Calu3 (cell line): Measurements from ENCODE around the gene IRAK1. TPM values are rescaled to one million over a fixed set of nuclear protein-coding genes. Genes with fewer than 3 reads are reported as not detected.

Source experiments
- BruUV-seq: library from RNA; stranded (reverse); fragments of 400-500 nt; replicated peaks from 2 replicates; lab custom pipeline; 2021; lab: Mats Ljungman, UMichigan
- CTCF ChIA-PET: fragments of 300-600 bp; sonication (Branson Sonifier 250); formaldehyde crosslinking; loops from one replicate; lab custom pipeline; 2022; ENCODE audit warnings: antibody characterized with exemption; lab: Charles Lee
- DNase-seq: peaks from one replicate; pipeline ENCODE4 v3.0.0; 2022
- H3K27ac Mint-ChIP-seq: one replicate; pipeline ENCODE4 v1.8.0; 2022; ENCODE audit warnings: mixed read lengths; ENCODE audit not compliant: unreplicated experiment
- H3K27me3 Mint-ChIP-seq: one replicate; pipeline ENCODE4 v1.8.0; 2022; ENCODE audit warnings: mixed read lengths; ENCODE audit not compliant: unreplicated experiment
- H3K36me3 Mint-ChIP-seq: one replicate; pipeline ENCODE4 v1.8.0; 2022; ENCODE audit warnings: mild to moderate bottlenecking, moderate library complexity, mixed read lengths; ENCODE audit not compliant: insufficient read depth, unreplicated experiment
- H3K4me1 Mint-ChIP-seq: one replicate; pipeline ENCODE4 v1.8.0; 2022; ENCODE audit warnings: mild to moderate bottlenecking, low read depth, mixed read lengths; ENCODE audit not compliant: unreplicated experiment
- H3K4me3 Mint-ChIP-seq: one replicate; pipeline ENCODE4 v1.8.0; 2022; ENCODE audit warnings: mild to moderate bottlenecking, low read depth, moderate library complexity, mixed read lengths; ENCODE audit not compliant: unreplicated experiment
- H3K9me3 Mint-ChIP-seq: one replicate; pipeline ENCODE4 v1.8.0; 2022; ENCODE audit warnings: low read depth, mixed read lengths; ENCODE audit not compliant: unreplicated experiment
- intact Hi-C: fragments of 100-400 bp; cut with micrococcal nuclease; formaldehyde crosslinking; loops from one replicate; pipeline ENCODE4 v1.10.0; 2022; ENCODE audit not compliant: unreplicated experiment
- total RNA-seq: library from RNA; stranded (reverse); gene quantifications from 2 replicates; pipeline ENCODE4 v1.2.3, GENCODE V29; 2022
- TF ChIP-seq, protein P1 (sequence below): fragments of 200-600 bp; IDR thresholded peaks from one replicate; pipeline ENCODE4 v1.8.0; 2022; ENCODE audit warnings: antibody characterized with exemption; ENCODE audit not compliant: unreplicated experiment

IRAK1 gene
- total RNA-seq, 1 experiment from 2014 or later: 194 TPM

DNA sequence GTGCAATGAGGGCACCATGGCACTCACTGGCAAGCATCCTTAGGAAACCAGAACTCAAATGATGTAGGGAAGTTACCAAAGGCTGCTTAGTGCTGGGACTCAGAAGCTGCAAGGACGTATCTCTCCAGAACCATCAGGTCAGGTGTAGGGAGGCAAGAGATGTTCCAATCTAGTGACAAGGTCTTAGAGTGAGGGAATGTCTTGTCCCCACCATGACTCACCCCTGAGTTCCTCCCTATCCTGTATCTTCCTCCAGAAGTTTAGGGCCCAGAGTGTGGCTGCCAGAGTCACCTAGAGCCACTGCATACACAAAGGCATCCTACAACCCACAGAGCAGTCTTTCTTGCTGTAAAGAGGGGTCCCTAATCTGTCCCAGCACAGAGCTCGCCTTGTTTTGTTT lies 14.1 kb upstream of the IRAK1 start:
- DNase-seq: no peak
- H3K4me1 Mint-ChIP-seq: no peaks in the 10 kb centered on the region
- no TSS peak for BruUV-seq
- no peak overlapping the region for H3K27ac Mint-ChIP-seq
- H3K9me3 Mint-ChIP-seq: no peaks in the 10 kb centered on the region
- TF ChIP-seq, protein P1, sequence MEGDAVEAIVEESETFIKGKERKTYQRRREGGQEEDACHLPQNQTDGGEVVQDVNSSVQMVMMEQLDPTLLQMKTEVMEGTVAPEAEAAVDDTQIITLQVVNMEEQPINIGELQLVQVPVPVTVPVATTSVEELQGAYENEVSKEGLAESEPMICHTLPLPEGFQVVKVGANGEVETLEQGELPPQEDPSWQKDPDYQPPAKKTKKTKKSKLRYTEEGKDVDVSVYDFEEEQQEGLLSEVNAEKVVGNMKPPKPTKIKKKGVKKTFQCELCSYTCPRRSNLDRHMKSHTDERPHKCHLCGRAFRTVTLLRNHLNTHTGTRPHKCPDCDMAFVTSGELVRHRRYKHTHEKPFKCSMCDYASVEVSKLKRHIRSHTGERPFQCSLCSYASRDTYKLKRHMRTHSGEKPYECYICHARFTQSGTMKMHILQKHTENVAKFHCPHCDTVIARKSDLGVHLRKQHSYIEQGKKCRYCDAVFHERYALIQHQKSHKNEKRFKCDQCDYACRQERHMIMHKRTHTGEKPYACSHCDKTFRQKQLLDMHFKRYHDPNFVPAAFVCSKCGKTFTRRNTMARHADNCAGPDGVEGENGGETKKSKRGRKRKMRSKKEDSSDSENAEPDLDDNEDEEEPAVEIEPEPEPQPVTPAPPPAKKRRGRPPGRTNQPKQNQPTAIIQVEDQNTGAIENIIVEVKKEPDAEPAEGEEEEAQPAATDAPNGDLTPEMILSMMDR: no peak
- H3K36me3 Mint-ChIP-seq: peaks cover 39% of the 10 kb centered on the region
- CTCF ChIA-PET: no interaction called here
- no peaks in the 10 kb centered on the region for H3K27me3 Mint-ChIP-seq
- H3K4me3 Mint-ChIP-seq: no peak overlapping the region
- intact Hi-C loops: no loop called here

DNA sequence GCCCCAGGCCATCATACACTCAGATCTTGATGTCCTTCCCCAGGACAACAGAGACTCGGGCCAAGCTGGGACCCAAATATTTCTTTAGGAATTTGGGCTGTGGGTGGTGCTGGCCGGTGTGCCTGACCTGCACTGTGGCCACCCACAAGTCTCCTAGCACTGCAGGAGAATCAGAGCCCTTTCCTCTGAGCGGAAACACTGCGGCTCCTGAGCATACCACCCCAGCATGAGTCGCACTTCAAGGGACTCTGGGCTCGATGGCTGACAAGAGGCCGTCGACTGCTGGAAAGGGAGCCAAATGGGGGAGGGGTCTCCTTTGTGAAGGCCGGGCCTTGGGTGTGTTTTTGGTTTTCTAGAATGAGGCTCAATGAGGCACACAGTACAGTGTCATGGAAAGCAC lies 13.0 kb upstream of the IRAK1 start:
- CTCF ChIA-PET: no interaction called here
- Mint-ChIP-seq H3K27ac (no peak overlapping the region), H3K4me3 (no peak overlapping the region), H3K9me3 (no peaks in the 10 kb centered on the region), H3K36me3 (peaks cover 34% of the 10 kb centered on the region), H3K27me3 (no peaks in the 10 kb centered on the region), H3K4me1 (no peaks in the 10 kb centered on the region)
- DNase-seq: no peak
- TF ChIP-seq, protein P1: no peak
- intact Hi-C loops: no loop called here
- no TSS peak for BruUV-seq

DNA sequence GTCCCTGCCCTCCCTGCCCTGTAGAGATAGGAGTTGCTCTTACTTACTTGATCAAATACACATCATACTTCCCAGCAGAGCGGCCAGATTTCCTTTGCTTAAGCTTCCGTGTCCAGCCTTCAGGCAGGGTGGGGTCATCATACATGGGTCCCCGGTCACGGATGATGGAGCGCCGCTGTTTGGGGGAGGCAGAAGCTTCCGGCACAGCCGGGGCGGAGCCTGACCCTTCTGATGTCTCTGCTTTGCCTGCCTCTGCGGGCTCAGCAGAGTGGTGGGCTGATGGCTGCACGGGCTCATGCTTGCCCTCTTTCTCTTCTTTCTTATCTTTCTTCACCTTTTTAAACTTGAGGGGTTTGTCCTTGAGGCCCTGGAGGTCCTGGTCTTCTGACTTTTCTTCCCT lies 12.5 kb upstream of the IRAK1 start:
- BruUV-seq: no TSS peak
- TF ChIP-seq, protein P1: no peak
- Mint-ChIP-seq H3K27ac (no peak overlapping the region), H3K9me3 (no peaks in the 10 kb centered on the region), H3K36me3 (peaks cover 31% of the 10 kb centered on the region), H3K4me3 (no peak overlapping the region), H3K4me1 (no peaks in the 10 kb centered on the region), H3K27me3 (no peaks in the 10 kb centered on the region)
- intact Hi-C loops: no loop called here
- CTCF ChIA-PET: interaction anchor here (0.6 kb wide), 1 partner anchor 27 kb away, joined by 4 read pairs; no protein-coding TSS in a partner anchor
- no peak for DNase-seq

DNA sequence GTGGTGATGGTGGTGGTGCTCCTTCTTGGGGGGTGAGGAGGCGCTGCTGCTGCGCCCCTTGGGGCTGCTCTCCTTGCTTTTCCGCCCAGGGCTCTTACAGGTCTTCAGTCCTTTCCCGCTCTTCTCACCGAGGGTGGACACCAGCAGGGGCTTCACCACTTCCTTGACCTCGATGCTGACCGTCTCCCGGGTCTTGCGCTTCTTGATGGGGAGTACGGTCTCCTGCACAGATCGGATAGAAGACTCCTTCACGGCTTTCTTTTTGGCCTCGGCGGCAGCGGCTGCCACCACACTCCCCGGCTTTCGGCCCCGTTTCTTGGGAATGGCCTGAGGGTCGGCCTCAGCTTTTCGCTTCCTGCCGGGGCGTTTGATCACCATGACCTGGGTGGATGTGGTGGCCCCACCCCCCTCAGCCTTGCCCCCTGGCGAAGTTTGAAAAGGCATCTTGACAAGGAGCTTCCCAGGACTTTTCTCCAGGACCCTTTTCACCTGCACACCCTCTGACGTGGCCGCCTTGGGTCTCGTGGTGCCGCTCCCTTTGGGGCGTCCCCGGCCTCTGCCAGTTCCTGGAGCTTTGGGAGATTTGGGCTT lies 11.1 kb upstream of the IRAK1 start:
- no TSS peak for BruUV-seq
- Mint-ChIP-seq H3K27me3 (no peaks in the 10 kb centered on the region), H3K4me3 (no peak overlapping the region), H3K9me3 (no peaks in the 10 kb centered on the region), H3K27ac (no peak overlapping the region), H3K4me1 (no peaks in the 10 kb centered on the region), H3K36me3 (peaks cover 28% of the 10 kb centered on the region)
- CTCF ChIA-PET: no interaction called here
- no peak for DNase-seq
- intact Hi-C loops: no loop called here
- TF ChIP-seq, protein P1: no peak
